WTC11 (cell line): Measurements from ENCODE around the gene DDX25.

ENCODE experiments used
- ATF1 ChIP-seq: sonication (generic); formaldehyde crosslinking; IDR thresholded peaks from 2 replicates; pipeline ENCODE4 v1.8.1; 2023; ENCODE audit warnings: mild to moderate bottlenecking, moderate library complexity, missing genetic modification reagents
- ATF2 ChIP-seq: sonication (generic); formaldehyde crosslinking; IDR thresholded peaks from 2 replicates; pipeline ENCODE4 v1.8.1; 2022; ENCODE audit warnings: low read depth, missing genetic modification reagents, borderline replicate concordance
- ESRRA ChIP-seq: sonication (generic); formaldehyde crosslinking; IDR thresholded peaks from 2 replicates; pipeline ENCODE4 v1.8.1; 2022; ENCODE audit warnings: mild to moderate bottlenecking, missing genetic modification reagents, borderline replicate concordance
- KAT7 ChIP-seq: sonication (generic); formaldehyde crosslinking; IDR thresholded peaks from 2 replicates; pipeline ENCODE4 v1.8.1; 2023; ENCODE audit warnings: missing genetic modification reagents, mild to moderate bottlenecking, borderline replicate concordance
- SOX15 ChIP-seq: fragments of 250-450 bp; sonication (Bioruptor Pico); IDR thresholded peaks from 2 replicates; pipeline ENCODE4 v1.9.0; 2021; ENCODE audit warnings: mild to moderate bottlenecking
- STAT6 ChIP-seq: sonication (generic); formaldehyde crosslinking; conservative IDR thresholded peaks from 2 replicates; pipeline ENCODE4 v1.8.1; 2023; ENCODE audit warnings: mild to moderate bottlenecking, low read depth, missing genetic modification reagents, moderate library complexity
- USF2 ChIP-seq: sonication (generic); formaldehyde crosslinking; IDR thresholded peaks from 2 replicates; pipeline ENCODE4 v1.8.1; 2023; ENCODE audit warnings: mild to moderate bottlenecking, missing genetic modification reagents, moderate library complexity
- ZNF232 ChIP-seq: sonication (generic); formaldehyde crosslinking; IDR thresholded peaks from 2 replicates; pipeline ENCODE4 v1.8.0; 2022; ENCODE audit warnings: mild to moderate bottlenecking, missing genetic modification reagents
- ZNF317 ChIP-seq: sonication (generic); formaldehyde crosslinking; IDR thresholded peaks from 2 replicates; pipeline ENCODE4 v1.8.1; 2023; ENCODE audit warnings: low read depth, mild to moderate bottlenecking, moderate library complexity, missing genetic modification reagents, borderline replicate concordance
- ZNF512 ChIP-seq: sonication (generic); formaldehyde crosslinking; IDR thresholded peaks from 2 replicates; pipeline ENCODE4 v1.8.1; 2022; ENCODE audit warnings: missing genetic modification reagents, borderline replicate concordance
- TF ChIP-seq, protein P1 (sequence below): fragments of 200-600 bp; IDR thresholded peaks from 2 replicates; pipeline ENCODE4 v1.8.0; 2022; ENCODE audit warnings: antibody characterized with exemption
- TF ChIP-seq, protein P2 (sequence below): sonication (generic); formaldehyde crosslinking; IDR thresholded peaks from 2 replicates; pipeline ENCODE4 v1.8.1; 2022; ENCODE audit warnings: mild to moderate bottlenecking, missing genetic modification reagents, moderate library complexity, borderline replicate concordance

GRCh38 chr11:125938418-125938817 is 34.1 kb downstream of the DDX25 start:
- TF ChIP-seq, protein P1, sequence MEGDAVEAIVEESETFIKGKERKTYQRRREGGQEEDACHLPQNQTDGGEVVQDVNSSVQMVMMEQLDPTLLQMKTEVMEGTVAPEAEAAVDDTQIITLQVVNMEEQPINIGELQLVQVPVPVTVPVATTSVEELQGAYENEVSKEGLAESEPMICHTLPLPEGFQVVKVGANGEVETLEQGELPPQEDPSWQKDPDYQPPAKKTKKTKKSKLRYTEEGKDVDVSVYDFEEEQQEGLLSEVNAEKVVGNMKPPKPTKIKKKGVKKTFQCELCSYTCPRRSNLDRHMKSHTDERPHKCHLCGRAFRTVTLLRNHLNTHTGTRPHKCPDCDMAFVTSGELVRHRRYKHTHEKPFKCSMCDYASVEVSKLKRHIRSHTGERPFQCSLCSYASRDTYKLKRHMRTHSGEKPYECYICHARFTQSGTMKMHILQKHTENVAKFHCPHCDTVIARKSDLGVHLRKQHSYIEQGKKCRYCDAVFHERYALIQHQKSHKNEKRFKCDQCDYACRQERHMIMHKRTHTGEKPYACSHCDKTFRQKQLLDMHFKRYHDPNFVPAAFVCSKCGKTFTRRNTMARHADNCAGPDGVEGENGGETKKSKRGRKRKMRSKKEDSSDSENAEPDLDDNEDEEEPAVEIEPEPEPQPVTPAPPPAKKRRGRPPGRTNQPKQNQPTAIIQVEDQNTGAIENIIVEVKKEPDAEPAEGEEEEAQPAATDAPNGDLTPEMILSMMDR = no peak
- no peak for TF ChIP-seq USF2 (CRISPR knock-in tag)
- TF ChIP-seq, protein P2, sequence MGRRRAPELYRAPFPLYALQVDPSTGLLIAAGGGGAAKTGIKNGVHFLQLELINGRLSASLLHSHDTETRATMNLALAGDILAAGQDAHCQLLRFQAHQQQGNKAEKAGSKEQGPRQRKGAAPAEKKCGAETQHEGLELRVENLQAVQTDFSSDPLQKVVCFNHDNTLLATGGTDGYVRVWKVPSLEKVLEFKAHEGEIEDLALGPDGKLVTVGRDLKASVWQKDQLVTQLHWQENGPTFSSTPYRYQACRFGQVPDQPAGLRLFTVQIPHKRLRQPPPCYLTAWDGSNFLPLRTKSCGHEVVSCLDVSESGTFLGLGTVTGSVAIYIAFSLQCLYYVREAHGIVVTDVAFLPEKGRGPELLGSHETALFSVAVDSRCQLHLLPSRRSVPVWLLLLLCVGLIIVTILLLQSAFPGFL (CRISPR knock-in tag) = no peak
- TF ChIP-seq STAT6 = no peak
- no peak for TF ChIP-seq ZNF512
- TF ChIP-seq ESRRA (CRISPR knock-in tag) = no peak
- no peak for TF ChIP-seq ATF2 (CRISPR knock-in tag)
- no peak for TF ChIP-seq ZNF232
- TF ChIP-seq ZNF317 (CRISPR knock-in tag) = no peak
- no peak for TF ChIP-seq KAT7 (CRISPR knock-in tag)
- no peak for TF ChIP-seq SOX15 (CRISPR knock-in tag)
- TF ChIP-seq ATF1 (CRISPR knock-in tag) = no peak
